HepG2 (cell line): ENCODE measurements around the gene KCNQ5. TPM values are rescaled to one million over a fixed set of nuclear protein-coding genes. Genes with fewer than 3 reads are reported as not detected.

ENCODE experiments used
- ATAC-seq: fragments of 200-7000 bp; cut with Tn5 transposase; 3 replicates; pipeline ENCODE4 v1.9.1; 2020; ENCODE audit warnings: mild to moderate bottlenecking, moderate library complexity
- BruUV-seq: library from RNA; stranded (reverse); fragments of 400-500 nt; replicated peaks from 2 replicates; lab custom pipeline; 2021; lab: Mats Ljungman, UMichigan
- CTCF ChIA-PET: fragments of 300-600 bp; formaldehyde crosslinking; extraction: SDS; loops from one replicate; lab custom pipeline; 2021; ENCODE audit warnings: low total read pairs, inconsistent platforms, low intra/inter-chr PET ratio; lab: Yijun Ruan, JAX
- POLR2A ChIA-PET: fragments of 350-600 bp; sonication (Branson Sonifier 250); formaldehyde crosslinking; loops from one replicate; lab custom pipeline; 2020; ENCODE audit warnings: antibody characterized with exemption, inconsistent platforms; lab: Yijun Ruan, JAX
- DNase-seq: peaks from one replicate; pipeline ENCODE4 v3.0.0-alpha.2; 2015; ENCODE audit warnings: low spot score
- FAIRE-seq: peaks from 3 replicates; lab custom pipeline; 2011; peaks lifted over from hg19 to GRCh38; lab: Jason Lieb, UNC
- H2AFZ ChIP-seq: one replicate; pipeline ENCODE4 v1.6.1; 2011; ENCODE audit warnings: low read length, inconsistent platforms
- H3K27ac ChIP-seq: fragments of 300-600 bp; 3 replicates; pipeline ENCODE4 v1.8.0; 2011; ENCODE audit warnings: mixed run types, mild to moderate bottlenecking, mixed read lengths, low read length, inconsistent platforms; ENCODE audit not compliant: insufficient read depth; ENCODE audit errors: extremely low read length
- H3K27me3 ChIP-seq, 2 experiments: fragments of 200-600 bp in 1 of 2; 2 replicates in 1 of 2; 3 replicates in 1 of 2; pipeline versions ENCODE4 v1.6.0 to v1.8.0; 2011; ENCODE audit warnings: low read length in 2 of 2, mild to moderate bottlenecking in 2 of 2, moderate library complexity in 2 of 2, inconsistent platforms in 1 of 2; ENCODE audit not compliant: insufficient read depth in 2 of 2, control insufficient read depth in 1 of 2
- H3K36me3 ChIP-seq, 2 experiments: fragments of 200-600 bp in 1 of 2; replicated peaks in 1 of 2; 2 replicates in 1 of 2; 3 replicates in 1 of 2; pipeline versions ENCODE4 v1.5.1 to v1.8.0; 2011; ENCODE audit warnings: low read length in 2 of 2, inconsistent platforms in 1 of 2; ENCODE audit not compliant: insufficient read depth in 2 of 2, control insufficient read depth in 1 of 2
- H3K4me1 ChIP-seq: 2 replicates; pipeline ENCODE4 v1.5.1; 2012; ENCODE audit warnings: low read length, inconsistent platforms; ENCODE audit not compliant: insufficient read depth
- H3K4me2 ChIP-seq: 2 replicates; pipeline ENCODE4 v1.6.0; 2011; ENCODE audit warnings: low read depth, low read length, inconsistent platforms
- H3K4me3 ChIP-seq, 3 experiments: fragments of 200-600 bp in 1 of 3; sonication (generic), shearing (Covaris generic) in 1 of 3; replicated peaks in 1 of 3; 2 replicates each; pipeline ENCODE4 v1.5.1; 2011 to 2016; ENCODE audit warnings: low read length in 3 of 3, inconsistent platforms in 2 of 3, low read depth in 2 of 3, mild to moderate bottlenecking in 2 of 3, control low read depth in 1 of 3, mixed read lengths in 1 of 3; ENCODE audit not compliant: insufficient read depth in 1 of 3
- H3K79me2 ChIP-seq: one replicate; pipeline ENCODE4 v1.6.1; 2011; ENCODE audit warnings: low read length, inconsistent platforms; ENCODE audit not compliant: insufficient read depth
- H3K9ac ChIP-seq: 2 replicates; pipeline ENCODE4 v1.6.0; 2011; ENCODE audit warnings: mild to moderate bottlenecking, low read depth, low read length, inconsistent platforms; ENCODE audit not compliant: insufficient read depth
- H3K9me3 ChIP-seq: 2 replicates; pipeline ENCODE4 v1.5.1; 2012; ENCODE audit warnings: mild to moderate bottlenecking, low read length
- H4K20me1 ChIP-seq: 2 replicates; pipeline ENCODE4 v1.6.0; 2011; ENCODE audit warnings: inconsistent platforms, mild to moderate bottlenecking, low read length, moderate library complexity; ENCODE audit not compliant: insufficient read depth
- ATF7 ChIP-seq, 2 experiments: fragments of 450-650 bp in 1 of 2; sonication (generic) in 1 of 2; formaldehyde crosslinking in 1 of 2; IDR thresholded peaks; 2 replicates each; pipeline versions ENCODE4 v1.4.0 to v1.6.1; 2016 to 2020; ENCODE audit warnings: antibody characterized with exemption in 1 of 2, mild to moderate bottlenecking in 1 of 2, missing genetic modification reagents in 1 of 2
- CREB1 ChIP-seq, 2 experiments: fragments of 450-650 bp in 1 of 2; IDR thresholded peaks; 2 replicates each; pipeline ENCODE4 v1.6.1; 2016 to 2017; ENCODE audit warnings: control low read depth in 1 of 2, mild to moderate bottlenecking in 1 of 2, missing compliant biosample characterization in 1 of 2, missing genetic modification characterization in 1 of 2
- SMAD9 ChIP-seq: sonication (generic); formaldehyde crosslinking; IDR thresholded peaks from 2 replicates; pipeline ENCODE4 v1.5.1; 2020; ENCODE audit warnings: mild to moderate bottlenecking, missing genetic modification reagents
- ZNF512B ChIP-seq: sonication (generic); formaldehyde crosslinking; IDR thresholded peaks from 2 replicates; pipeline ENCODE4 v1.5.1; 2020; ENCODE audit warnings: missing genetic modification reagents, mild to moderate bottlenecking, borderline replicate concordance
- WGBS: methylation state at CpG from one replicate; pipeline ENCODE4 v1.1.6; 2017; ENCODE audit warnings: low lambda C conversion rate; 5-methylcytosine and 5-hydroxymethylcytosine counted together
- in situ Hi-C: cut with HindIII; loops from 2 replicates; pipeline ENCODE4 v1.10.0; 2017; ENCODE audit warnings: low pct_unique_long_range_greater_than_20kb; ENCODE audit not compliant: extremely low pct_ligation_motif_present
- intact Hi-C: fragments of 100-400 bp; cut with micrococcal nuclease; formaldehyde crosslinking; loops from one replicate; pipeline ENCODE4 v1.10.0; 2022; ENCODE audit not compliant: unreplicated experiment
- polyA plus RNA-seq, 8 experiments: library from polyadenylated mRNA; depleted of rRNA in 3 of 8; stranded (reverse) in 7 of 8; unstranded in 1 of 8; fragments of >200 nt; fragmentation: Illumina TruSeq in 4 of 8; extraction: Trizol in 4 of 8; gene quantifications; 2 replicates each; pipeline versions ENCODE4 v1.2.1 to v1.2.3, GENCODE V29; 2011 to 2016; ENCODE audit warnings: low read depth in 4 of 8, missing spikeins in 1 of 8, mixed read lengths in 1 of 8; ENCODE audit not compliant: insufficient read depth in 1 of 8
- total RNA-seq, 5 experiments: library from RNA; depleted of rRNA; stranded (reverse); fragments of >200 nt; fragmentation: Illumina TruSeq; extraction: Trizol; gene quantifications; 2 replicates each; pipeline ENCODE4 v1.2.3, GENCODE V29; 2016; ENCODE audit warnings: low read depth in 1 of 5

Gene KCNQ5
- total and polyA plus RNA-seq, 2 of the 13 experiments (the other 11 are each of a cell fraction or from before 2014, with no cell fraction given) = 0.04 TPM; not detected in 1

GRCh38 chr6:72654071-72654621, 32.3 kb downstream of the KCNQ5 start:
- Histone ChIP-seq H3K79me2 (no peaks in the 10 kb centered on the region), H3K4me3 (no peak overlapping the region), H3K9ac (no peak overlapping the region), H3K36me3 (no peaks in the 10 kb centered on the region), H4K20me1 (no peaks in the 10 kb centered on the region), H3K27ac (no peak overlapping the region), H3K4me1 (no peaks in the 10 kb centered on the region), H3K9me3 (no peaks in the 10 kb centered on the region), H2AFZ (no peak overlapping the region), H3K4me2 (no peak overlapping the region)
- 1% methylated on average over 2 of the region's 2 CpGs for WGBS
- DNase-seq = no peak
- intact Hi-C loops = no loop called here
- ChIA-PET POLR2A (no interaction called here), CTCF (no interaction called here)
- BruUV-seq = no TSS peak
- no peak for FAIRE-seq
- ATAC-seq = no peak
- TF ChIP-seq SMAD9 (no peak), CREB1 (IDR thresholded peaks at IDR 0.05) (no peak), CREB1 (CRISPR knock-in tag; IDR thresholded peaks at IDR 0.05) (no peak), ATF7 (IDR thresholded peaks at IDR 0.05) (peak; percentile 79), ATF7 (CRISPR knock-in tag; IDR thresholded peaks at IDR 0.05) (no peak), ZNF512B (no peak)
- TF ChIP-seq, all 625 proteins: peak for 1
- in situ Hi-C loops = no loop called here
- no peaks in the 10 kb centered on the region; a peak in 1 of 5 replicates for H3K27me3 ChIP-seq
